Measurements from ENCODE around the gene CMIP. TPM values are rescaled to one million over a fixed set of nuclear protein-coding genes. Genes with fewer than 3 reads are reported as not detected.

CMIP gene
- polyA plus RNA-seq, 1 experiment = 2.7 TPM

- Histone ChIP-seq H3K27me3 (ENCODE audit: control insufficient read depth, insufficient read depth, low read length) (peaks cover 20% of the 10 kb centered on the region), H3K27ac (ENCODE audit: low read depth, low read length) (no peak overlapping the region), H3K4me3 (ENCODE audit: low read depth, low read length) (no peak overlapping the region), H3K9me3 (ENCODE audit: control insufficient read depth, insufficient read depth, low read length) (peaks cover 5% of the 10 kb centered on the region; the same call in 1 of the 2 replicates)
- POLR2A ChIA-PET = interaction anchor here (1.6 kb wide), 1 partner anchor 17 kb away, joined by 6 read pairs; no protein-coding TSS in a partner anchor
- no peak for DNase-seq (ENCODE audit: low read depth, low spot score)
- CTCF ChIA-PET = no interaction called here
- TF ChIP-seq, protein P1, sequence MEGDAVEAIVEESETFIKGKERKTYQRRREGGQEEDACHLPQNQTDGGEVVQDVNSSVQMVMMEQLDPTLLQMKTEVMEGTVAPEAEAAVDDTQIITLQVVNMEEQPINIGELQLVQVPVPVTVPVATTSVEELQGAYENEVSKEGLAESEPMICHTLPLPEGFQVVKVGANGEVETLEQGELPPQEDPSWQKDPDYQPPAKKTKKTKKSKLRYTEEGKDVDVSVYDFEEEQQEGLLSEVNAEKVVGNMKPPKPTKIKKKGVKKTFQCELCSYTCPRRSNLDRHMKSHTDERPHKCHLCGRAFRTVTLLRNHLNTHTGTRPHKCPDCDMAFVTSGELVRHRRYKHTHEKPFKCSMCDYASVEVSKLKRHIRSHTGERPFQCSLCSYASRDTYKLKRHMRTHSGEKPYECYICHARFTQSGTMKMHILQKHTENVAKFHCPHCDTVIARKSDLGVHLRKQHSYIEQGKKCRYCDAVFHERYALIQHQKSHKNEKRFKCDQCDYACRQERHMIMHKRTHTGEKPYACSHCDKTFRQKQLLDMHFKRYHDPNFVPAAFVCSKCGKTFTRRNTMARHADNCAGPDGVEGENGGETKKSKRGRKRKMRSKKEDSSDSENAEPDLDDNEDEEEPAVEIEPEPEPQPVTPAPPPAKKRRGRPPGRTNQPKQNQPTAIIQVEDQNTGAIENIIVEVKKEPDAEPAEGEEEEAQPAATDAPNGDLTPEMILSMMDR (IDR thresholded peaks at IDR 0.05; ENCODE audit: low read depth, low read length) = no peak
Measured at GRCh38 chr16:81710596-81710995, 266.0 kb downstream of the CMIP start.

DNA sequence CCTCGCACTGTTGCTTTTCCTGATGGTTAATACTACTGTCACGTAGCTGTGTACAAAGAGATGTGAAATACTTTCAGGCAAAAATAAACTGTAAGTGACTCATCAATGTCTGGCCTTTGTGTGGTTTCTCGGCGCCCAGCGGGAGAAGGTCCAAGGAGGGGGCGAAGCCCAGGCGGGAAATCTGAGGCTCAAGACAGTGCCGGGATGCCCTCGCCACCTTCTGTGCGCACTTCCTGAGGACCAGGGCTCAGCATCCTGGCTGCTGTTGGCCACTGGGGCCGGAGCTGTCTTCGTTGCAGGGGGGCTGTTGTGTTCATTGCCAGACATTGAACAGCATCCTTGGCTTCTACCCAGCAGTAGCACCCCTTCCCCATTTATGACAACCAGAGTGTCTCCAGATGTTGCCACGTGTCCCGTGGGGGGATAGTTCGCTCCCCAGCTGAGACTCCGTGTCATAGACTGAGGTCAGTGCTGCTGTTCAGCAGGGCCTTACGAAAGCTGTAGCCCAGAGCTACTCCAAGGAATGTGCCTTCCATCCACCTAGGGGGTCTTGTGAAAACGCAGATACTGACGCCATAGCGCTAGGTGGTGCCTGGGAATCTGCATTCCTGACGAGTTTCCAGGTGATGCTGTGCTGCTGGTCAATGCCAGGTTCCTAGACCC is 267.2 kb downstream of the CMIP start:
- CTCF ChIA-PET = interaction anchor here (1.2 kb wide), 1 partner anchor 89 kb away, joined by 5 read pairs; no protein-coding TSS in a partner anchor
- POLR2A ChIA-PET = interaction anchor here (0.7 to 1.6 kb wide), 5 partner anchors 9 to 199 kb away, joined by 3 to 6 read pairs (median 3); no protein-coding TSS in a partner anchor

DNA sequence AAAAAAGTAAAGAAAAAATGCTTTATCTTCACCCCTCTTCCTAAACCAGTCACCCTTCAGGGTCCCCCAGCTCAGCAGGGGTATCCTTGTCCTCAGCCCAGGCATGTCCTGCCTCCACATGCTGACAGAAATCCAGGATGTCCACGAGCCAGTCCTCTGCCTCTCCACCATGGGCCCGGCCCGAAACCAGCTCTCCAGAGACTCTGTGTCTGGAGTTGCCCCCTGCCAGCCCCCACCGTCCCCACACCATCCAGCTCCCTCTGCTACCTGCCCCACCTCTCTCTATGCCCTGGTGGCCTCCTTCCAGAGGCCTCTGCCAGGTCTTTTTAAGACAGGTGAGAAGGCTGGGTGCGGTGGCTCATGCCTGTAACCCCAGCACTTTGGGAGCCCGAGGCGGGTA is 268.1 kb downstream of the CMIP start:
- DNase-seq (ENCODE audit: low read depth, low spot score) = no peak
- Histone ChIP-seq H3K9me3 (ENCODE audit: control insufficient read depth, insufficient read depth, low read length) (peaks cover 5% of the 10 kb centered on the region; the same call in 1 of the 2 replicates), H3K27ac (ENCODE audit: low read depth, low read length) (no peak overlapping the region), H3K4me3 (ENCODE audit: low read depth, low read length) (no peak overlapping the region), H3K27me3 (ENCODE audit: control insufficient read depth, insufficient read depth, low read length) (peaks cover 24% of the 10 kb centered on the region)
- ChIA-PET POLR2A (interaction anchor here (1.3 to 1.6 kb wide), 2 partner anchors 8 to 19 kb away, joined by 3 to 6 read pairs; no protein-coding TSS in a partner anchor), CTCF (interaction anchor here (1.3 kb wide), 1 partner anchor 17 kb away, joined by 3 read pairs; no protein-coding TSS in a partner anchor)
- TF ChIP-seq, protein P1 (IDR thresholded peaks at IDR 0.05; ENCODE audit: low read depth, low read length) = no peak

More for the DNA sequence above, 267.2 kb downstream of the CMIP start:
- Histone ChIP-seq H3K27me3 (ENCODE audit: control insufficient read depth, insufficient read depth, low read length) (peaks cover 20% of the 10 kb centered on the region), H3K27ac (ENCODE audit: low read depth, low read length) (no peak overlapping the region), H3K9me3 (ENCODE audit: control insufficient read depth, insufficient read depth, low read length) (peaks cover 5% of the 10 kb centered on the region; the same call in 1 of the 2 replicates), H3K4me3 (ENCODE audit: low read depth, low read length) (no peak overlapping the region)
- peak; percentile 66 for DNase-seq (ENCODE audit: low read depth, low spot score)
- TF ChIP-seq, protein P1 (IDR thresholded peaks at IDR 0.05; ENCODE audit: low read depth, low read length) = no peak

GRCh38 chr16:81713295-81713772 is 268.7 kb downstream of the CMIP start:
- DNase-seq (ENCODE audit: low read depth, low spot score) = no peak
- H3K27me3 ChIP-seq (ENCODE audit: control insufficient read depth, insufficient read depth, low read length) = peaks cover 28% of the 10 kb centered on the region
- ChIA-PET POLR2A (interaction anchor here (1.3 kb wide), 1 partner anchor 20 kb away, joined by 3 read pairs; no protein-coding TSS in a partner anchor), CTCF (interaction anchor here (1.3 kb wide), 1 partner anchor 17 kb away, joined by 3 read pairs; no protein-coding TSS in a partner anchor)
- TF ChIP-seq, protein P1 (IDR thresholded peaks at IDR 0.05; ENCODE audit: low read depth, low read length) = no peak
- H3K9me3 ChIP-seq (ENCODE audit: control insufficient read depth, insufficient read depth, low read length) = peaks cover 5% of the 10 kb centered on the region; the same call in 1 of the 2 replicates
- no peak overlapping the region for H3K27ac ChIP-seq (ENCODE audit: low read depth, low read length)
- no peak overlapping the region for H3K4me3 ChIP-seq (ENCODE audit: low read depth, low read length)

DNA sequence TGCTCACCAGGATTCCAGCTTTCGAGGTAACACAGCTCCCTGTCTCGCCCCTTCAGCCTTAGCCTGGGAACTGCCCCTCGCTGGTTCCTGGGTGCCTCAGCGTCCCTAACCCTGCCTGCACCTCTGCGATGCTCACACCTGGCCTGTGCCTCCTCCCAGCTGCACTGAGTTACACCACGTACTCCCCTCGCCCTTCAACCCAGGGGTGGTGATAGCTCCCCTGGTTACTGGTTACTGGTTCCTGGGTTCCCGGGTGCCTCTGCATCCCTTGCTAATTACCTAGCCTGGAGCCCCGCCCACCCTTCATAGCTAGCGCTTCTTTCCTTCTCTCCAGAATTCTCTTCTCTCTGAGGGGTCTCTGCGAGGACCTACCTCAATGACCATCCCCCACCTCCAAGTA is 269.2 kb downstream of the CMIP start:
- no peak overlapping the region for H3K27ac ChIP-seq (ENCODE audit: low read depth, low read length)
- TF ChIP-seq, protein P1 (IDR thresholded peaks at IDR 0.05; ENCODE audit: low read depth, low read length) = no peak
- ChIA-PET POLR2A (no interaction called here), CTCF (interaction anchor here (1.3 to 1.5 kb wide), 2 partner anchors 16 kb away, joined by 3 to 4 read pairs; no protein-coding TSS in a partner anchor)
- H3K27me3 ChIP-seq (ENCODE audit: control insufficient read depth, insufficient read depth, low read length) = peaks cover 28% of the 10 kb centered on the region
- H3K9me3 ChIP-seq (ENCODE audit: control insufficient read depth, insufficient read depth, low read length) = peaks cover 5% of the 10 kb centered on the region; the same call in 1 of the 2 replicates
- DNase-seq (ENCODE audit: low read depth, low spot score) = no peak
- H3K4me3 ChIP-seq (ENCODE audit: low read depth, low read length) = no peak overlapping the region
